ENCODE results near the gene UBTD1. TPM values are rescaled to one million over a fixed set of nuclear protein-coding genes. Genes with fewer than 3 reads are reported as not detected.
A peak's percentile ranks its signal among the peaks of the same experiment; 100 is the strongest.

Gene UBTD1
- total RNA-seq, 1 experiment from 2014 or later, result 19.0 TPM

DNA sequence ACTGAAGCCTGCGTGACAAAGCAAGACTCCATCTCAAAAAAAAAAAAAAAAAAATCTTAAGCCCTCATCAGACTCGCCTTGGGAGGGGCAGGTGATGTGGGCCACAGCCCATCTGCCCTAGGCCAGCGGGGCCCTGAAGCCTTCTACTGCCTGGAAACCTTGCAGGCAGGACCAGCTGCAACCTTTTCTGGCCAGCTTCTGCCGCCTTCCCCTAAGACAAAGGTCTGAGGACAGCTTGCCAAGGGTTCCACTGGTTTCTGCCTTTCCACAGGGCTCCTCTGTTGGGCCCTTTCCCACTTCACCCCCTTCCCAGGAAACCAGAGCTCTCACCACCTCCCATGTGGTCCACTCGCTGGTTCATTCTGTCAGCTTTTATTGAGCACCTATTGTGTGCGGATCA, 35.2 kb downstream of the UBTD1 start:
- Histone ChIP-seq H4K20me1 (ENCODE audit: control insufficient read depth, insufficient read depth, insufficient read length) (no peaks in the 10 kb centered on the region), H3K4me1 (ENCODE audit: insufficient read depth, low read length) (no peaks in the 10 kb centered on the region), H3K9me3 (ENCODE audit: control insufficient read depth, low read depth, low read length) (no peaks in the 10 kb centered on the region), H3K9ac (ENCODE audit: extremely low read depth, insufficient read length, low read length) (no peak overlapping the region), H3K18ac (ENCODE audit: insufficient read length, low read depth, low read length) (peak overlapping the region; percentile 50), H3K27ac (ENCODE audit: insufficient read length, low read depth, low read length) (no peak overlapping the region), H2BK12ac (ENCODE audit: insufficient read length, low read depth, low read length) (no peak overlapping the region), H2AK5ac (ENCODE audit: insufficient read length, low read length) (no peak overlapping the region), H2BK120ac (ENCODE audit: low read depth, low read length, poor library complexity, severe bottlenecking) (no peak overlapping the region), H3K4me2 (ENCODE audit: insufficient read depth, insufficient read length, low read length) (no peak overlapping the region), H2AFZ (ENCODE audit: low read length) (no peak overlapping the region), H3K23me2 (ENCODE audit: insufficient read length, low read depth, low read length, poor library complexity, severe bottlenecking) (no peaks in the 10 kb centered on the region), H3K27me3 (ENCODE audit: insufficient read depth, low read length) (no peaks in the 10 kb centered on the region), H2BK5ac (ENCODE audit: insufficient read length, low read length) (no peak overlapping the region), H2BK15ac (ENCODE audit: low read depth, low read length) (no peak overlapping the region), H4K91ac (ENCODE audit: insufficient read length, low read depth, low read length) (no peak overlapping the region), H4K5ac (ENCODE audit: insufficient read length, low read depth, low read length) (no peak overlapping the region), H3K79me1 (ENCODE audit: insufficient read depth, low read depth, low read length, poor library complexity, severe bottlenecking) (no peaks in the 10 kb centered on the region), H3T11ph (ENCODE audit: low read length) (no peak overlapping the region), H4K8ac (replicated peaks; ENCODE audit: insufficient read length, low read depth, low read length) (no peak overlapping the region), H3K14ac (ENCODE audit: insufficient read depth, low read length) (no peak overlapping the region; the same call in 1 of the 2 replicates), H2BK20ac (ENCODE audit: low read depth, low read length, poor library complexity, severe bottlenecking) (no peak overlapping the region), H3K4ac (ENCODE audit: low read depth, low read length) (no peak overlapping the region), H3K79me2 (ENCODE audit: insufficient read depth, low read length) (no peaks in the 10 kb centered on the region), H3K23ac (ENCODE audit: insufficient read length, low read depth, low read length) (no peak overlapping the region), H3K56ac (ENCODE audit: insufficient read length, low read depth, low read length) (no peak overlapping the region)
- TF ChIP-seq, protein P1, sequence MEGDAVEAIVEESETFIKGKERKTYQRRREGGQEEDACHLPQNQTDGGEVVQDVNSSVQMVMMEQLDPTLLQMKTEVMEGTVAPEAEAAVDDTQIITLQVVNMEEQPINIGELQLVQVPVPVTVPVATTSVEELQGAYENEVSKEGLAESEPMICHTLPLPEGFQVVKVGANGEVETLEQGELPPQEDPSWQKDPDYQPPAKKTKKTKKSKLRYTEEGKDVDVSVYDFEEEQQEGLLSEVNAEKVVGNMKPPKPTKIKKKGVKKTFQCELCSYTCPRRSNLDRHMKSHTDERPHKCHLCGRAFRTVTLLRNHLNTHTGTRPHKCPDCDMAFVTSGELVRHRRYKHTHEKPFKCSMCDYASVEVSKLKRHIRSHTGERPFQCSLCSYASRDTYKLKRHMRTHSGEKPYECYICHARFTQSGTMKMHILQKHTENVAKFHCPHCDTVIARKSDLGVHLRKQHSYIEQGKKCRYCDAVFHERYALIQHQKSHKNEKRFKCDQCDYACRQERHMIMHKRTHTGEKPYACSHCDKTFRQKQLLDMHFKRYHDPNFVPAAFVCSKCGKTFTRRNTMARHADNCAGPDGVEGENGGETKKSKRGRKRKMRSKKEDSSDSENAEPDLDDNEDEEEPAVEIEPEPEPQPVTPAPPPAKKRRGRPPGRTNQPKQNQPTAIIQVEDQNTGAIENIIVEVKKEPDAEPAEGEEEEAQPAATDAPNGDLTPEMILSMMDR (conservative IDR thresholded peaks at IDR 0.05), result no peak
- Mint-ChIP-seq H3K4me3 (no peak overlapping the region; a peak in 1 of 5 replicates), H3K27me3 (ENCODE audit: low read depth) (no peaks in the 10 kb centered on the region; the same call in 1 of the 2 replicates), H3K36me3 (ENCODE audit: insufficient read depth in 1 of 3, low read depth in 3 of 3) (peaks cover 4 to 7% (median 7%) of the 10 kb centered on the region in 3 experiments), H3K9me3 (peaks cover 9 to 10% of the 10 kb centered on the region in 2 experiments), H3K27ac (no peak overlapping the region; a peak in 1 of 7 replicates), H3K4me1 (peaks cover 11 to 27% of the 10 kb centered on the region in 2 experiments)
- WGBS (ENCODE audit: extremely low coverage, insufficient read length, low lambda C conversion rate), result no CpG with 5 or more reads among the region's 6 CpGs
- DNase-seq, result no peak
